ENCODE results near the gene INTS15. TPM values are rescaled to one million over a fixed set of nuclear protein-coding genes. Genes with fewer than 3 reads are reported as not detected.

INTS15 gene
- total RNA-seq, 1 experiment from 2014 or later = 46.8 TPM

- BruUV-seq (replicated peaks) = no TSS peak
- H3K36me3 ChIP-seq (ENCODE audit: control insufficient read depth, insufficient read depth, low read length) = no peaks in the 10 kb centered on the region
- peak; percentile 80 for ATAC-seq
- intact Hi-C loops (cut with micrococcal nuclease; ENCODE audit: unreplicated experiment) (no loop called here), in situ Hi-C loops (cut with HindIII; ENCODE audit: low pct_unique_long_range_greater_than_20kb, low sequenced_read_pairs) (no loop called here)
- H3K4me1 ChIP-seq (ENCODE audit: control insufficient read depth, insufficient read depth, low read length) = no peaks in the 10 kb centered on the region
- POLR2A ChIA-PET = interaction anchor here (0.6 kb wide), 3 partner anchors 11 to 102 kb away, joined by 3 to 4 read pairs (median 3); no protein-coding TSS in a partner anchor
- DNase-seq (ENCODE audit: low read depth, low spot score) = no peak
- H3K4me3 ChIP-seq (ENCODE audit: low read depth in 2 of 2, low read length in 2 of 2) = no peak overlapping the region
- no peaks in the 10 kb centered on the region for H3K27me3 ChIP-seq (ENCODE audit: control insufficient read depth, insufficient read depth, low read length)
- TF ChIP-seq, protein P1, sequence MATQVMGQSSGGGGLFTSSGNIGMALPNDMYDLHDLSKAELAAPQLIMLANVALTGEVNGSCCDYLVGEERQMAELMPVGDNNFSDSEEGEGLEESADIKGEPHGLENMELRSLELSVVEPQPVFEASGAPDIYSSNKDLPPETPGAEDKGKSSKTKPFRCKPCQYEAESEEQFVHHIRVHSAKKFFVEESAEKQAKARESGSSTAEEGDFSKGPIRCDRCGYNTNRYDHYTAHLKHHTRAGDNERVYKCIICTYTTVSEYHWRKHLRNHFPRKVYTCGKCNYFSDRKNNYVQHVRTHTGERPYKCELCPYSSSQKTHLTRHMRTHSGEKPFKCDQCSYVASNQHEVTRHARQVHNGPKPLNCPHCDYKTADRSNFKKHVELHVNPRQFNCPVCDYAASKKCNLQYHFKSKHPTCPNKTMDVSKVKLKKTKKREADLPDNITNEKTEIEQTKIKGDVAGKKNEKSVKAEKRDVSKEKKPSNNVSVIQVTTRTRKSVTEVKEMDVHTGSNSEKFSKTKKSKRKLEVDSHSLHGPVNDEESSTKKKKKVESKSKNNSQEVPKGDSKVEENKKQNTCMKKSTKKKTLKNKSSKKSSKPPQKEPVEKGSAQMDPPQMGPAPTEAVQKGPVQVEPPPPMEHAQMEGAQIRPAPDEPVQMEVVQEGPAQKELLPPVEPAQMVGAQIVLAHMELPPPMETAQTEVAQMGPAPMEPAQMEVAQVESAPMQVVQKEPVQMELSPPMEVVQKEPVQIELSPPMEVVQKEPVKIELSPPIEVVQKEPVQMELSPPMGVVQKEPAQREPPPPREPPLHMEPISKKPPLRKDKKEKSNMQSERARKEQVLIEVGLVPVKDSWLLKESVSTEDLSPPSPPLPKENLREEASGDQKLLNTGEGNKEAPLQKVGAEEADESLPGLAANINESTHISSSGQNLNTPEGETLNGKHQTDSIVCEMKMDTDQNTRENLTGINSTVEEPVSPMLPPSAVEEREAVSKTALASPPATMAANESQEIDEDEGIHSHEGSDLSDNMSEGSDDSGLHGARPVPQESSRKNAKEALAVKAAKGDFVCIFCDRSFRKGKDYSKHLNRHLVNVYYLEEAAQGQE (IDR thresholded peaks at IDR 0.05; ENCODE audit: insufficient read depth in 1 of 2, low read depth in 2 of 2, low read length in 1 of 2) = no peak
- no peak; the same call in 1 of the 2 replicates for TF ChIP-seq CTCF (IDR thresholded peaks at IDR 0.05)
- no peak for TF ChIP-seq SIN3A (IDR thresholded peaks at IDR 0.05; ENCODE audit: borderline replicate concordance, insufficient read depth, low read depth, low read length)
- TF ChIP-seq TCF7L2 (IDR thresholded peaks at IDR 0.05; ENCODE audit: low read depth, low read length) = no peak
- no peak for TF ChIP-seq POLR2AphosphoS5 (IDR thresholded peaks at IDR 0.05; ENCODE audit: low read depth, low read length)
- CTCF ChIA-PET = interaction anchor here (0.6 to 1.8 kb wide), 17 partner anchors 8 to 702 kb away, joined by 3 to 29 read pairs (median 6); partner anchors contain the start of genes ZDHHC4 and ZNF853
- no peaks in the 10 kb centered on the region for H3K9me3 ChIP-seq (ENCODE audit: control insufficient read depth, insufficient read depth, low read depth, low read length)
- H3K27ac ChIP-seq (ENCODE audit: low read length) = no peak overlapping the region
These were observed 31.0 kb upstream of the INTS15 start for GRCh38 chr7:6558837-6559236.

DNA sequence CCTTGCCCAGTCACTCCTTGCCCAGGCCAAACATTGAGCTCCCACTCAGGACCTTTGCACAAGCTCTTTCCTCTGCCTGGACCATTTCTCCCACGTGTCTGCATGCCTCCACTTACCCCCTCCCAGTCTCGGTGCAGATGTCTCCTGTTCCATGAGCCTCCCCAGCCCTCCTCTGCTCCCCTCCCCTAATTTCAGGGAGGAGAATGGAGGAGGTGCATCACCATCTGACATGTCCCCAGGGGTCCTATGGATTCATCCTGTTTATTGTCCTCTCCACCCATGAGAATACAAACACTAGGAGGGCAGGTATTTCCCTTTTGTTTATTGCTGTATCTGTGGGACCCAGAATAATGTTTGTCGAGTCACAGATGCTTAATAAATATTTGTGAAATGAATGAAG lies 29.9 kb upstream of the INTS15 start:
- in situ Hi-C loops (cut with HindIII; ENCODE audit: low pct_unique_long_range_greater_than_20kb, low sequenced_read_pairs) = no loop called here
- TF ChIP-seq SIN3A (IDR thresholded peaks at IDR 0.05; ENCODE audit: borderline replicate concordance, insufficient read depth, low read depth, low read length) (no peak), TCF7L2 (IDR thresholded peaks at IDR 0.05; ENCODE audit: low read depth, low read length) (no peak), POLR2AphosphoS5 (IDR thresholded peaks at IDR 0.05; ENCODE audit: low read depth, low read length) (no peak), CTCF (IDR thresholded peaks at IDR 0.05) (no peak)
- TF ChIP-seq, protein P1 (IDR thresholded peaks at IDR 0.05; ENCODE audit: insufficient read depth in 1 of 2, low read depth in 2 of 2, low read length in 1 of 2) = no peak
- no peak for ATAC-seq
- no peak overlapping the region for H3K27ac ChIP-seq (ENCODE audit: low read length)
- no peak for DNase-seq (ENCODE audit: low read depth, low spot score)
- no peaks in the 10 kb centered on the region for H3K9me3 ChIP-seq (ENCODE audit: control insufficient read depth, insufficient read depth, low read depth, low read length)
- ChIA-PET POLR2A (no interaction called here), CTCF (interaction anchor here (1.1 to 1.8 kb wide), 2 partner anchors 15 to 703 kb away, joined by 3 to 11 read pairs; no protein-coding TSS in a partner anchor)
- no peaks in the 10 kb centered on the region for H3K4me1 ChIP-seq (ENCODE audit: control insufficient read depth, insufficient read depth, low read length)
- H3K36me3 ChIP-seq (ENCODE audit: control insufficient read depth, insufficient read depth, low read length) = no peaks in the 10 kb centered on the region
- intact Hi-C loops (cut with micrococcal nuclease; ENCODE audit: unreplicated experiment) = no loop called here
- H3K27me3 ChIP-seq (ENCODE audit: control insufficient read depth, insufficient read depth, low read length) = no peaks in the 10 kb centered on the region
- no peak overlapping the region for H3K4me3 ChIP-seq (ENCODE audit: low read depth in 2 of 2, low read length in 2 of 2)
- BruUV-seq (replicated peaks) = no TSS peak
